ENCODE data around the gene STKLD1. TPM values are rescaled to one million over a fixed set of nuclear protein-coding genes. Genes with fewer than 3 reads are reported as not detected.

Gene STKLD1
- total RNA-seq, 4 donors from 2014 or later: 0.38 TPM; not detected in 3

DNA sequence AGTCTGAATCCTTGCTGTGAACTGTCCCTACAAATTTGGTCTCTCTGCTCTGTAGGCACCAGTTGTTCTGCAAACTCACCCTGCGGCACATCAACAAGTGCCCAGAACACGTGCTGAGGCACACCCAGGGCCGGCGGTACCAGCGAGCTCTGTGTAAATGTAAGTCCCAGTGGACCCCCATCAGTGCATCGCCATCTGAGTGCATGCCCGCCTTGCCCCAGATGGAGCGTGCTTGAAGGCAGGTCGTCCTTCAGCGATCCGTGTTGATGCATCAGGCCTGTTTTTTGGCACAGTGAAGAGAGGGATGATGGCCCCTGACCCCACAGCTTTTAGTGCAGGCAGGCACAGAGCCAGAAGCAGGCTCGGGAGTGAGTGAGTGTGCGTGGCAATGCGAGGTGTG lies 18.5 kb upstream of the STKLD1 start:
- H3K36me3 ChIP-seq: peaks cover 0 to 64% (median 15%) of the 10 kb centered on the region in 3 donors
- intact Hi-C loops (cut with DNase I): no loop called here
- DNase-seq: no peak
- H3K9me3 ChIP-seq: no peaks in the 10 kb centered on the region
- peak overlapping the region in 1 of 4 donors; percentile 91 for H3K27ac ChIP-seq
- no peaks in the 10 kb centered on the region for H3K27me3 ChIP-seq
- H3K4me1 ChIP-seq: peaks cover 23 to 70% (median 30%) of the 10 kb centered on the region in 3 donors
- TF ChIP-seq, protein P1, sequence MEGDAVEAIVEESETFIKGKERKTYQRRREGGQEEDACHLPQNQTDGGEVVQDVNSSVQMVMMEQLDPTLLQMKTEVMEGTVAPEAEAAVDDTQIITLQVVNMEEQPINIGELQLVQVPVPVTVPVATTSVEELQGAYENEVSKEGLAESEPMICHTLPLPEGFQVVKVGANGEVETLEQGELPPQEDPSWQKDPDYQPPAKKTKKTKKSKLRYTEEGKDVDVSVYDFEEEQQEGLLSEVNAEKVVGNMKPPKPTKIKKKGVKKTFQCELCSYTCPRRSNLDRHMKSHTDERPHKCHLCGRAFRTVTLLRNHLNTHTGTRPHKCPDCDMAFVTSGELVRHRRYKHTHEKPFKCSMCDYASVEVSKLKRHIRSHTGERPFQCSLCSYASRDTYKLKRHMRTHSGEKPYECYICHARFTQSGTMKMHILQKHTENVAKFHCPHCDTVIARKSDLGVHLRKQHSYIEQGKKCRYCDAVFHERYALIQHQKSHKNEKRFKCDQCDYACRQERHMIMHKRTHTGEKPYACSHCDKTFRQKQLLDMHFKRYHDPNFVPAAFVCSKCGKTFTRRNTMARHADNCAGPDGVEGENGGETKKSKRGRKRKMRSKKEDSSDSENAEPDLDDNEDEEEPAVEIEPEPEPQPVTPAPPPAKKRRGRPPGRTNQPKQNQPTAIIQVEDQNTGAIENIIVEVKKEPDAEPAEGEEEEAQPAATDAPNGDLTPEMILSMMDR (IDR thresholded peaks at IDR 0.05): no peak
- TF ChIP-seq POLR2A (IDR thresholded peaks at IDR 0.05): no peak
- WGBS, 2 donors: 65 to 70% methylated on average over 9 to 10 of the region's 14 CpGs
- peak overlapping the region in 2 of 4 donors; percentile 87 to 93 for H3K4me3 ChIP-seq

DNA sequence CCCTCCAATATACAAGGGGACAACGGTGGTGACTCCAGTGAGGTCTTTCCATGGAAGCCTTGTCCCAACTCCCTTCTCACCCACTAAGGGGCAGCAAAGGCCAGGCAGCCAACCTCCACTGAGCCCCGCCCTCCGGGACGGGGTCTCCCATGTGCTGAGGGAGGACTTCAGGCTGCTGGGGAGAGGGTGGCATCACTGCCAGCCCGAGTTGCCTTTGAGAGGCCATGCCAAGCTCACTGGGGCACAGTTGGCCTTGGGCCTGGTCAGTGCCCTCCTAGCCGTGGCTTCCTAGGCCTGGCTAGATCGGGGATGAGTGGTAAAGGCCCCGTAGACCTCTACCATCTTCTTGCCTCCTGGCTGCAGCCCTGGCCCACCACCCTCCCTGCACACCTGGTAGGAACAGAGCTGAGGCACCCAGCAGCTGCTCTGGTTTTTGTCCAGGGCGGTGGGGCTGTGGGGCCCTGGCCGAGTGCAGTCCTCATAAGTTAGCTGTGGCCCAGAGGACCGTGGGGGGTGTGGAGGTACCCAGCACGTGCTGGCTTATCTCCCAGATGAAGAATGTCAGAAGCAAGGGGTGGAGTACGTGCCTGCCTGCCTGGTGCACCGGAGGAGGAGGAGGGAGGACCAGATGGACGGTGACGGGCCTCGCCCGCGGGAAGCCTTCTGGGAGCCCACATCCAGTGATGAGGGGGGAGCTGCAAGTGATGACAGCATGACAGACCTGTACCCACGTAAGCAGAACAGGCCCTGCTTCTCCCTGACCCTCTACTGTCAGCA lies 16.6 kb upstream of the STKLD1 start:
- H3K27me3 ChIP-seq: no peaks in the 10 kb centered on the region
- DNase-seq: no peak
- WGBS, 2 donors: 42 to 59% methylated on average over 6 to 9 of the region's 20 CpGs
- H3K27ac ChIP-seq: peak overlapping the region in 1 of 4 donors; percentile 21
- no peaks in the 10 kb centered on the region for H3K9me3 ChIP-seq
- intact Hi-C loops (cut with DNase I): no loop called here
- H3K36me3 ChIP-seq: peaks cover 5 to 64% (median 18%) of the 10 kb centered on the region in 3 donors
- no peak for TF ChIP-seq POLR2A (IDR thresholded peaks at IDR 0.05)
- TF ChIP-seq, protein P1 (IDR thresholded peaks at IDR 0.05): peak in 4 of 6 experiments; percentile 16 to 39 (median 22)
- no peak overlapping the region for H3K4me3 ChIP-seq
- H3K4me1 ChIP-seq: peaks cover 27 to 85% (median 47%) of the 10 kb centered on the region in 3 donors

DNA sequence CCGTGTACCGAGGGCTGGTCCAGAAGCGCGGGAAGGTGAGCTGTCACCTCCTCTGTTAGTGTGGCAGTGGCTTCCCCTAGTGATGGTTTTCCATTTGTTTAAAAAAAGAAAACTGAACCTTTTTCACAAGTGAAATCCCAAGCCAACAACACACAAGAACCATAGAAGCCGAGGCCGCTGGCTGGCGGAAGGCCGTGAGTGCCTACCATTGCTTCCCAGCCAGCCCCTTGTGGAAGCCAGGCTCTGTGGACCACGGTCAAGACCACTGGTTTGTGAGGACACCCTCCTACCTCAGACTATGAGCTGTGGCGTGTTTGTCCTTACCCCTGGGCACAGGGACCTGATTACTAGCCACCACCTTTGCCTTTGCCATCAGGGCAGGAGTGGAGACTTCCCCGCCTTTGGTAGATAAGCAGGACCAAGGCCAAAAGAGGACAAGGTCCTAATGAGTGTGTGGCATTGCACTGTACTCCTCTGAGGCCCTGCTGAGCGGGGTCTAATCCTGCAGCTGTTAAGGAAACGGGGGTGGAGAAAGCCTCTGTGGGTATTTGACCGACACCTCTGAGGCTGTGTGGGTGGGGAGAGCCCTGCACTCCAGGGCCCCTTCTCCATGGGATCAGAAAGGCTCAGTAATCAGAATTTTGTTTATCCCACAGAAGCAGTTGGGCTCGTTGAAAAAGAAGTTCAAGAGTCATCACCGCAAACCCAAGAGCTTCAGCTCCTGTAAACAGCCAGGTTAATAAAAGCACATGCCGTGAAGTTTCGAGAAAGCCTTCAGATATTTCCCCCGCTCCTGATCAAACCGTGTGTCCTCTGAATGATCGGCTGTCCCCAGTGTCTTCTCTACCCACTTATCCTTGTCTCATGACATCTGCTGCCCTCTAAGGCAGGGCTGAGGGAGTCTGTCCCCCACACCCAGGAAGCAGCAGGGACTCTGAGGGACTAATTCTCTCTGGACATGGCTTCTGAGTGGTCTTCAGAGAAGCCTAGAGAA lies 15.5 kb upstream of the STKLD1 start:
- Histone ChIP-seq H3K4me3 (no peak overlapping the region), H3K27me3 (no peaks in the 10 kb centered on the region), H3K27ac (peak overlapping the region in 1 of 4 donors; percentile 74), H3K9me3 (no peaks in the 10 kb centered on the region), H3K4me1 (peaks cover 33 to 85% (median 46%) of the 10 kb centered on the region in 3 donors), H3K36me3 (peaks cover 14 to 73% (median 18%) of the 10 kb centered on the region in 3 donors)
- no peak for DNase-seq
- TF ChIP-seq, protein P1 (IDR thresholded peaks at IDR 0.05): no peak
- 84 to 87% methylated on average over 15 to 18 of the region's 21 CpGs for WGBS, 2 donors
- intact Hi-C loops (cut with DNase I): no loop called here

DNA sequence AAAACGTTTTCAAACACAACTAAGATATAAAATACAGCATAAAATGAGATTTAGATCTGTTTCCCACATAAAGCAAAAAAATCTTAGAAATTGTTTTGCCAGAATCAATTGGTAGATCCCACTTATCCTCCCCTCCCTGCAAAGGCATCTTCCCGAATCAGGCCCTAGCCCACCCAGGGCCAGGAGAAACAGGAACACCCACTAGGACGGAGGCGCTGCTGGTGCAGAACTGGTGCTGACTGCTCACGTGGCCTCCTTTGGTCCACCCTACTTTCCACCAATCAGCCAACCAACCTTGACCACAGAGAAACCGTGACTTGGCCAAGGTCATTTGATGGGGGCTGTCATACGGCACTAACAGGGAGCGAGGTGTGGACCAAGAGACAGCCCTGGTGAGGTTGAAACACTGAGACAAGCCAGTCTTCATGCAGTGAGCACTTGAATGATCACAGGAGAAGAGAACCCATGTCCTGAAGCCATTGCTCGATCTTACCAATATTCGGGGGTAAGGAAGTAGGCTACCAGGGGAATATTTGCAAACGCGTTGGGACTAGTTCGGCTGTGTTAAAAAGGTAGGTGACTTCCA lies 14.6 kb upstream of the STKLD1 start:
- Histone ChIP-seq H3K27me3 (no peaks in the 10 kb centered on the region), H3K36me3 (peaks cover 21 to 82% (median 26%) of the 10 kb centered on the region in 3 donors), H3K9me3 (no peaks in the 10 kb centered on the region), H3K27ac (peak overlapping the region in 2 of 4 donors; percentile 2 to 74), H3K4me1 (peaks cover 34 to 90% (median 44%) of the 10 kb centered on the region in 3 donors), H3K4me3 (no peak overlapping the region)
- 28 to 45% methylated on average over 7 to 13 of the region's 13 CpGs for WGBS, 2 donors
- TF ChIP-seq, protein P1 (IDR thresholded peaks at IDR 0.05): no peak
- TF ChIP-seq POLR2A (IDR thresholded peaks at IDR 0.05): no peak
- intact Hi-C loops (cut with DNase I): no loop called here
- DNase-seq: no peak

Data from esophagus squamous epithelium (tissue), 5 donors.